K562 (cell line): Measurements from ENCODE around the gene RNASE8. TPM values are rescaled to one million over a fixed set of nuclear protein-coding genes. Genes with fewer than 3 reads are reported as not detected.

Experiments used
- ATAC-seq: fragments of 200-7000 bp; cut with Tn5 transposase; 3 replicates; pipeline ENCODE4 v1.9.1; 2020; ENCODE audit warnings: moderate library complexity
- BruUV-seq: library from RNA; stranded (reverse); fragments of 400-500 nt; replicated peaks from 2 replicates; lab custom pipeline; 2021; lab: Mats Ljungman, UMichigan
- CTCF ChIA-PET: fragments of 300-600 bp; formaldehyde crosslinking; extraction: SDS; loops from one replicate; lab custom pipeline; 2021; ENCODE audit warnings: low intra/inter-chr PET ratio; lab: Yijun Ruan, JAX
- POLR2A ChIA-PET: fragments of 300-600, 350-650 bp; sonication (Branson Sonifier 250); formaldehyde crosslinking; extraction: SDS; loops from one replicate; lab custom pipeline; 2021; ENCODE audit warnings: antibody characterized with exemption, inconsistent platforms; lab: Yijun Ruan, JAX
- DNase-seq, 4 experiments: peaks; one replicate each; pipeline versions ENCODE4 v3.0.0 to v3.0.0-alpha.2; 2011 to 2018; ENCODE audit warnings: low spot score in 3 of 4, mixed read lengths in 3 of 4; ENCODE audit errors: extremely low read depth in 1 of 4
- FAIRE-seq: peaks from 2 replicates; lab custom pipeline; 2011; peaks lifted over from hg19 to GRCh38; lab: Jason Lieb, UNC
- H2AFZ ChIP-seq: 2 replicates; pipeline ENCODE4 v1.6.0; 2011; ENCODE audit warnings: low read depth, low read length, control low read depth, inconsistent platforms
- H3K27ac ChIP-seq: fragments of 200-600 bp; 3 replicates; pipeline ENCODE4 v1.8.0; 2011; ENCODE audit warnings: low read depth, mild to moderate bottlenecking, control low read depth, inconsistent platforms, low read length, moderate library complexity, mixed read lengths; ENCODE audit errors: extremely low read depth
- H3K27me3 ChIP-seq, 2 experiments: fragments of 300-600 bp in 1 of 2; 2 replicates in 1 of 2; 3 replicates in 1 of 2; pipeline versions ENCODE4 v1.6.0 to v1.8.0; 2011; ENCODE audit warnings: inconsistent platforms in 2 of 2, low read length in 2 of 2, mild to moderate bottlenecking in 1 of 2, mixed read lengths in 1 of 2, moderate library complexity in 1 of 2; ENCODE audit not compliant: control insufficient read depth in 2 of 2, insufficient read depth in 2 of 2
- H3K36me3 ChIP-seq: fragments of 300-600 bp; 3 replicates; pipeline ENCODE4 v1.8.0; 2011; ENCODE audit warnings: mild to moderate bottlenecking, low read length, inconsistent platforms; ENCODE audit not compliant: control insufficient read depth, insufficient read depth
- H3K4me1 ChIP-seq, 2 experiments: fragments of 200-600 bp in 1 of 2; replicated peaks in 1 of 2; 2 replicates in 1 of 2; 3 replicates in 1 of 2; pipeline versions ENCODE4 v1.5.1 to v1.8.0; 2011; ENCODE audit warnings: inconsistent platforms in 2 of 2, low read length in 2 of 2, mild to moderate bottlenecking in 1 of 2, mixed read lengths in 1 of 2, moderate library complexity in 1 of 2; ENCODE audit not compliant: control insufficient read depth in 2 of 2, insufficient read depth in 2 of 2
- H3K4me2 ChIP-seq: 2 replicates; pipeline ENCODE4 v1.6.1; 2011; ENCODE audit warnings: low read length, control low read depth, inconsistent platforms, mixed read lengths; ENCODE audit not compliant: insufficient read depth
- H3K4me3 ChIP-seq: fragments of 200-600 bp; sonication (generic), shearing (Covaris generic); 2 replicates; pipeline ENCODE4 v1.5.1; 2016; ENCODE audit warnings: control low read depth, inconsistent platforms
- H3K79me2 ChIP-seq: fragments of 200-600 bp; 3 replicates; pipeline ENCODE4 v1.8.0; 2011; ENCODE audit warnings: low read length, inconsistent platforms; ENCODE audit not compliant: control insufficient read depth, insufficient read depth
- H3K9ac ChIP-seq, 2 experiments: 2 replicates each; pipeline versions ENCODE4 v1.6.0 to v1.6.1; 2011; ENCODE audit warnings: low read depth in 2 of 2, low read length in 2 of 2, control low read depth in 1 of 2, inconsistent platforms in 1 of 2, mild to moderate bottlenecking in 1 of 2, mixed read lengths in 1 of 2; ENCODE audit not compliant: insufficient read depth in 1 of 2
- H3K9me1 ChIP-seq: one replicate; pipeline ENCODE4 v1.6.0; 2011; ENCODE audit warnings: inconsistent platforms, mild to moderate bottlenecking, low read length, moderate library complexity; ENCODE audit not compliant: control insufficient read depth, insufficient read depth
- H3K9me3 ChIP-seq: replicated peaks from 2 replicates; pipeline ENCODE4 v1.5.1; 2011; ENCODE audit warnings: low read depth, low read length, inconsistent platforms; ENCODE audit not compliant: control insufficient read depth, insufficient read depth
- H4K20me1 ChIP-seq: replicated peaks from 2 replicates; pipeline ENCODE4 v1.6.1; 2011; ENCODE audit warnings: low read length, inconsistent platforms, mixed read lengths; ENCODE audit not compliant: control insufficient read depth, insufficient read depth
- CTCFL ChIP-seq: IDR thresholded peaks from 2 replicates; pipeline ENCODE4 v1.6.1; 2011; ENCODE audit warnings: borderline replicate concordance, low read depth, mild to moderate bottlenecking, moderate library complexity, low read length; ENCODE audit not compliant: insufficient read depth, poor library complexity, severe bottlenecking
- FOSL1 ChIP-seq: fragments of 200-800 bp; sonication (Bioruptor generic); conservative IDR thresholded peaks from 2 replicates; pipeline ENCODE4 v1.6.1; 2016; ENCODE audit warnings: missing genetic modification characterization, missing compliant biosample characterization
- MAFF ChIP-seq: IDR thresholded peaks from 2 replicates; pipeline ENCODE4 v1.6.1; 2012; ENCODE audit warnings: low read length, improper control_type of control experiment
- NR4A1 ChIP-seq, 2 experiments: fragments of 250-450 bp in 1 of 2; fragments of 450-650 bp in 1 of 2; sonication (Bioruptor Pico) in 1 of 2; IDR thresholded peaks; 2 replicates each; pipeline versions ENCODE4 v1.4.0 to v1.6.1; 2016 to 2020; ENCODE audit warnings: mild to moderate bottlenecking in 2 of 2, missing compliant biosample characterization in 1 of 2, missing genetic modification characterization in 1 of 2, moderate library complexity in 1 of 2
- PHF20 ChIP-seq: fragments of 450-650 bp; IDR thresholded peaks from 2 replicates; pipeline ENCODE4 v1.6.1; 2018; ENCODE audit not compliant: partially characterized antibody
- POLR2A ChIP-seq: fragments of 450-650 bp; conservative IDR thresholded peaks from 2 replicates; pipeline ENCODE4 v1.6.1; 2016
- ZBTB2 ChIP-seq: fragments of 450-650 bp; IDR thresholded peaks from 2 replicates; pipeline ENCODE4 v1.6.1; 2016; ENCODE audit warnings: antibody characterized with exemption
- ZFX ChIP-seq: sonication (generic); formaldehyde crosslinking; IDR thresholded peaks from 2 replicates; pipeline ENCODE4 v1.8.0; 2022; ENCODE audit warnings: mild to moderate bottlenecking, missing genetic modification reagents, moderate library complexity
- ZNF3 ChIP-seq: fragments of 250-450 bp; sonication (Bioruptor Pico); IDR thresholded peaks from 2 replicates; pipeline ENCODE4 v1.5.0; 2021; ENCODE audit warnings: mild to moderate bottlenecking, moderate library complexity
- ZNF324 ChIP-seq: fragments of 250-450 bp; sonication (Bioruptor Pico); IDR thresholded peaks from 2 replicates; pipeline ENCODE4 v1.4.0; 2020; ENCODE audit warnings: mild to moderate bottlenecking
- ZNF41 ChIP-seq: fragments of 250-450 bp; sonication (Bioruptor Pico); conservative IDR thresholded peaks from 2 replicates; pipeline ENCODE4 v1.4.0; 2020; ENCODE audit warnings: mild to moderate bottlenecking
- ZNF77 ChIP-seq: fragments of 250-450 bp; sonication (Bioruptor Pico); IDR thresholded peaks from 2 replicates; pipeline ENCODE4 v1.5.0; 2020
- WGBS: fragments of 100-300 bp; shearing (Covaris generic); methylation state at CpG from one replicate; pipeline ENCODE4 v1.1.6; 2016; ENCODE audit warnings: low coverage, mixed read lengths; ENCODE audit not compliant: insufficient coverage; ENCODE audit errors: missing lambda C conversion rate; 5-methylcytosine and 5-hydroxymethylcytosine counted together
- in situ Hi-C: fragments of 300-500 bp; cut with MboI; formaldehyde crosslinking; loops from 4 replicates; pipeline ENCODE4 v1.15.0; 2018; ENCODE audit warnings: inconsistent platforms, mixed read lengths
- intact Hi-C: fragments of 100-400 bp; cut with micrococcal nuclease; formaldehyde crosslinking; loops from 2 replicates; pipeline ENCODE4 v1.14.2; 2022
- polyA plus RNA-seq, 8 experiments: library from polyadenylated mRNA; depleted of rRNA in 4 of 8; stranded (reverse) in 5 of 8; unstranded in 3 of 8; fragments of >200 nt; fragmentation: Nextera tagmentation in 2 of 8; fragmentation: Illumina TruSeq in 1 of 8; extraction: Ambion mirVana in 2 of 8; extraction: Trizol in 1 of 8; gene quantifications; 2 replicates each; pipeline versions ENCODE4 v1.2.1 to v1.2.3, GENCODE V29; 2011 to 2014; ENCODE audit warnings: inconsistent platforms in 1 of 8, missing spikeins in 1 of 8
- total RNA-seq, 7 experiments: library from RNA; depleted of rRNA in 6 of 7; stranded (reverse); fragments of >200 nt in 6 of 7; fragmentation: Illumina TruSeq in 2 of 7; extraction: Trizol in 2 of 7; gene quantifications; 2 replicates each; pipeline versions ENCODE4 v1.2.1 to v1.2.3, GENCODE V29; 2011 to 2021; ENCODE audit warnings: low replicate concordance in 1 of 7
- TF ChIP-seq, protein P1 (sequence below): sonication (generic); formaldehyde crosslinking; IDR thresholded peaks from 2 replicates; pipeline ENCODE4 v1.8.0; 2022; ENCODE audit warnings: mild to moderate bottlenecking, missing genetic modification reagents

Gene RNASE8
- total and polyA plus RNA-seq, 9 of the 15 experiments (the other 6 are each of a cell fraction or from before 2014, with no cell fraction given) = not detected

- Histone ChIP-seq H3K27me3 (no peaks in the 10 kb centered on the region), H3K4me1 (peaks cover 46 to 59% of the 10 kb centered on the region in 2 experiments), H3K9me3 (no peaks in the 10 kb centered on the region), H3K79me2 (0 out of 3 replicates have a peak, but pooled peaks cover 6% of the 10 kb centered on the region), H3K9me1 (no peaks in the 10 kb centered on the region), H3K9ac (peak overlapping the region; percentile 92 to 94), H4K20me1 (no peaks in the 10 kb centered on the region), H3K27ac (peak overlapping the region; percentile 96), H3K4me2 (peak overlapping the region; percentile 87), H3K4me3 (peak overlapping the region; percentile 42), H2AFZ (peak overlapping the region; percentile 94), H3K36me3 (no peaks in the 10 kb centered on the region)
- in situ Hi-C loops = no loop called here
- FAIRE-seq (no peak), ATAC-seq (peak; percentile 49), DNase-seq (peak; percentile 29 to 81 (median 44))
- no TSS peak for BruUV-seq
- ChIA-PET POLR2A (interaction anchor here (0.6 to 1.3 kb wide), 9 partner anchors 9 to 251 kb away, joined by 3 to 8 read pairs (median 3); partner anchors contain the start of gene ARHGEF40), CTCF (interaction anchor here (1.3 to 5.3 kb wide), 3 partner anchors 12 to 90 kb away, joined by 4 to 54 read pairs (median 13); partner anchors contain the start of gene ARHGEF40)
- WGBS = 9% methylated on average over 8 of the region's 8 CpGs
- intact Hi-C loops = loop anchor here (1.0 kb wide), 2 partner anchors 10 to 36 kb away; no protein-coding TSS in a partner anchor
- TF ChIP-seq ZNF77 (CRISPR knock-in tag) (no peak), ZNF41 (CRISPR knock-in tag) (no peak), POLR2A (no peak), PHF20 (no peak), NR4A1 (CRISPR knock-in tag; IDR thresholded peaks at IDR 0.05) (no peak), NR4A1 (tag; IDR thresholded peaks at IDR 0.05) (no peak), FOSL1 (tag) (no peak), ZNF3 (no peak), ZNF324 (CRISPR knock-in tag) (no peak), ZFX (no peak), ZBTB2 (0 out of 2 replicates have a peak, but pooled peaks have one; percentile 1), MAFF (no peak), CTCFL (no peak)
- TF ChIP-seq, protein P1, sequence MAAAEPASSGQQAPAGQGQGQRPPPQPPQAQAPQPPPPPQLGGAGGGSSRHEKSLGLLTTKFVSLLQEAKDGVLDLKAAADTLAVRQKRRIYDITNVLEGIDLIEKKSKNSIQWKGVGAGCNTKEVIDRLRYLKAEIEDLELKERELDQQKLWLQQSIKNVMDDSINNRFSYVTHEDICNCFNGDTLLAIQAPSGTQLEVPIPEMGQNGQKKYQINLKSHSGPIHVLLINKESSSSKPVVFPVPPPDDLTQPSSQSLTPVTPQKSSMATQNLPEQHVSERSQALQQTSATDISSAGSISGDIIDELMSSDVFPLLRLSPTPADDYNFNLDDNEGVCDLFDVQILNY (CRISPR knock-in tag) = no peak
Observed at GRCh38 chr14:21104448-21105060, 46.9 kb downstream of the RNASE8 start.
